ENCODE data around the gene MRPS34.

The MRPS34 gene

DNA sequence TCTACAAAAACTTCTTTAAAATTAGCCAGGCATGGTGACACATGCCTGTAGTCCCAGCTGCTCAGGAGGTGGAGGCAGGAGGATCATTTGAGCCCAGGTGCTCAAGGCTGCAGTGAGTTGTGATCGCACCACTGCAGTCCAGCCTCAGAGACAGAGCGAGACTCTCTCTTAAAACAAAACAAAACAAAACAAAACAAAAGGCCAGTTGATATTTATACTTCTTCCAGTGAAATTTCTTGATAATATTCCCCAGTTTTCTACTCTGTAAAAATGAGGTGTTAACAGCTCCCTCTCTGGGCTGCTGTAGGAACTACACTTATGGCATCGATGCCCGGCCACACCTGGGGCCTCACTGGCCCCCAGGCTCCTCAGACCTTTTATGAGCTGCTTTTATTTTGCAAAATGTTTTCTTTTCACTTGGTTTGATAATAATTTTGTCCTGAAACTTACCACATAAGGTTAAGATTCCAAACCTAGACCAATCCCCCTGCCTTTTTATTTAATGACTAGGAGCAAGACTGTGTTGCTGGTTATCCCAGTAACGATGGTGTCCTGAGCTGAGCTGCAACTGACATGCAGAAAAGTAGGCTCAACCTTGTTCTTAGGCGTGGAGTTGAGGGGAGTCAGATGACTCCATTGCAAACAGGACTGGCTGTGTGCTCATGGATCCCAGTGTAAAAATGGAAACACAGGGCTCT lies 49.3 kb downstream of the MRPS34 start:
- DNase-seq: no peak

All from NCI-H1048 (cell line).